NOMO-1 treated with DMSO at 0.1 percent for 48 hours (cell line): ENCODE measurements around the gene TOMM20.

ENCODE experiments used
- DNase-seq: peaks from one replicate; lab custom pipeline; 2025; ENCODE audit not compliant: unreplicated experiment; lab: John Stamatoyannopoulos, UW

Gene TOMM20

DNA sequence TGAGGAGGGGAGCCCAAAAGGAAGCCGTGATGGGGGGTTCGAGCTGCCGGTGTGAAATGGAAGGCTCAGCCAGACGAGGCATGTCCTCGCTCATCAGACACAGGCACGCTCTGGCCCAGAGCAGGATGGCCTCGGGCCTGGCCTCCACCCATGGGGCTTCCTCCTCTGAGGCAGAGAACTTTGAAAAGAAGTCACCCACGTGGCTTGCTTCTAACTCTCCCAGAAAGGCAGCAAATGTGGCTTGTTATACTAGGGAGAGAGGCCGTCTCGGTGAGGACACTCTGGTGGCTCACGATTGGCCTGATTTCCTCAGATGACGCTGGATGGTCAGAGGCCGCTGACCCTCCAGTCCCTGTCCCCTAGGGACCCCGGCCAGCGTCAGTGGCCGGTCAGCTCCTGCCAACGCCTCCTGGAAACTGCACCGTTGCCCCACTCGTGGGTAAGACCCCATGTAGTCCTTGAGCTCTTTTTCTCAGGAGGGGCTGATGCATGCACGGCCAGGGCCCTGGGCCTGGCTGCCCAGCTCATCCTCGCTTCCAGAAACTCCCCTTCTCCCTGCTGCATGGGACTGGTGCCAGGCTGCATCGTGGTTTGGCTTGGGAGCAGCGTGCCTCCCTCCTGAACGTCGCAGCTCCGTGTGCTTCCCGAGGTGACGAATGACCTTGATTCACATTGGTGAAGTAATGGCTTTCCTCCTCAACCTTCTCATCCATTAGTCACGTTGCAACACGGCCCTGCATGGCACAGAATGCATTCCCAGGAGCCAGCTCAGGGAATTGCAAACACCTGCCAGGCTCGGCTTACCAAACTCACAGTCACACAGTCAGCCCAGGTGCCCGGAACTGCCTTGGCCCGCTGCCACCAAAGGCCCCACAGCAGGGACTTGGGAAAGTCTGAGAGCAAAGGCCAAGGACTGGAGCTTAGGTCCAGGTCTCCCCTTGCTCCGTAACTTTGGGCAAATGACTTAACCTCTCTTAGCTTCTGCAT lies 58.8 kb downstream of the TOMM20 start:
- DNase-seq = no peak

DNA sequence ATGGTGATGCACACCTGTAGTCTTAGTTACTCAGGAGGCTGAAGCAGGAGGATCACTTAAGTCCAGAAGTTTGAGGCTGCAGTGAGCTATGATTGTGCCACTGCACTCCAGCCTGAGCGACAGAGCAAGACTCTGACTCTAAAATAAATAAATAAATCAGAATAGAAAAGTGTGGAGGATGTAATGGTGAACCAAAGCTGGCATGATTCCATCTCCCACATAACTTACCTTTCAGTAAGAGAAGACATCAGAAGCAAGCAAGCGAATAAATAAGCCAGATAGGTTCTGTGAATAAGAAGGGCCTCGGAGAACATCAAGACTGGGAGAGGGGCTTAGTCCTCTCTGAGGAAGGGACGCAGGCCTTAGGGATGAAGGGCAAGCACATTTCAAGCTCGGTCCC lies 59.5 kb downstream of the TOMM20 start:
- no peak for DNase-seq

DNA sequence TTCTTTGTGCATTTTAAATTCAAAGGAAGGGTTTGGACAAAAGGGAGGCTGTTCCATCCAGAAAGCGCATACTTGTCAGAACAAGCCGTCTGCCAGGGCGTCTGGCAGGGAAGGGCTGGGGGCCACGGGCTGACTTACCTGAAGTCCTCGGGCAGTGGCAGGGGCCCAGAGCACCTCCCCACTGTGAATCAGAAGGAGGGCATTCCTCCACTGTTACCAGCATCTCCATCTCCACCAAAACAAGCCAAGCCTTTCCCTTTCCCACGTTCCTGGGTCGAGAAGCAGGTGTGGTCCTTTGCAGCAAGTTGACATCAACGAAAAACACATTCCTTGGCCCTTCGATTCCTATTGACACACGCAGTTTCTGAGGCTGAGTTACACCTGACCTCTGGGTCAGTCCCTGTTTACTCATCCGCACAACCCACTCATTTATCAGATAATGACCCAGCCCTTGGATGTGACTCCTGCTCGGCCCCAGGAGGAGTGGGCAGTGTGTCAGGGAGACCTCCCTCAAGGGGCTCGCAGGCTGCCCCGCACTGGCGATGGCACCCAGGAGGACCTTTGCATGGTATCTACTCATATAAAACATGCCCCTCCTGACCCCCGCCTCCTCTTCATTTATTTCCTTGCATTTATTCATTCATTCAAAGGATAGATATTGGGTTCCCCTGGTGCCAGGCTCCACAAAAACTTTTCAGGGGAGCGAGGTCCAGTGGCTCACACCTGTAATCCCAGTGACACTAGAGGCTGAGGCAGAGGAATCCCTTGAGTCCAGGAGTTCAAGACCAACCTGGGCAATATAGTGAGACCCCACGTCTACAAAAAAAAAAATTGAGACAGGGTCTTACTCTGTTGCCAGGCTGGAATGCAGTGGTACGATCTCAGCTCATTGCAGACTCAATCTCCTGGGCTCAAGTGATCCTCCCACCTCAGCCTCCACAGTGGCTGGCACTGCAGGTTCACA lies 60.2 kb downstream of the TOMM20 start:
- DNase-seq = no peak

- peak; percentile 42 for DNase-seq
Measured at GRCh38 chr1:235067396-235068157, 61.1 kb downstream of the TOMM20 start.

GRCh38 chr1:235063068-235063765 lies 65.4 kb downstream of the TOMM20 start:
- DNase-seq = peak; percentile 62

- peak; percentile 32 for DNase-seq
Measured at GRCh38 chr1:235060607-235061470, 67.8 kb downstream of the TOMM20 start.
